DOHH2 (cell line): ENCODE measurements around the gene SEMG2.

Source experiments
- CTCF ChIP-seq: fragments of 200-600 bp; sonication (generic); IDR thresholded peaks from one replicate; pipeline ENCODE4 v1.5.1; 2014; ENCODE audit warnings: antibody characterized with exemption, mild to moderate bottlenecking, low read depth, low read length; ENCODE audit not compliant: poor library complexity, severe bottlenecking
- EZH2phosphoT487 ChIP-seq: fragments of 200-600 bp; sonication (generic); IDR thresholded peaks from 2 replicates; pipeline ENCODE4 v1.6.1; 2017; ENCODE audit warnings: borderline replicate concordance, mild to moderate bottlenecking, antibody characterized with exemption, low read length, moderate library complexity, mixed read lengths

- TF ChIP-seq EZH2phosphoT487, result no peak
- no peak for TF ChIP-seq CTCF
These were observed 2.5 kb upstream of the SEMG2 start for GRCh38 chr20:45218636-45219035.
